IMR-90 (cell line): Measurements from ENCODE around the gene INHBE. TPM values are rescaled to one million over a fixed set of nuclear protein-coding genes. Genes with fewer than 3 reads are reported as not detected.

Source experiments
- microRNA-seq, 2 experiments: library from miRNA; stranded (forward) in 1 of 2; unstranded in 1 of 2; fragments of 10-50 nt in 1 of 2; fragments of <30 nt in 1 of 2; gene quantifications in 1 of 2; microRNA quantifications in 1 of 2; one replicate each; pipeline versions ENCODE3 to v1.1.0; 2013 to 2020; ENCODE audit not compliant: insufficient read depth in 1 of 2, insufficient read length in 1 of 2, unreplicated experiment in 1 of 2
- polyA plus RNA-seq, 3 experiments: library from polyadenylated mRNA; depleted of rRNA; stranded (reverse); fragments of >200 nt; gene quantifications; 2 replicates each; pipeline ENCODE4 v1.2.3, GENCODE V29; 2012; ENCODE audit warnings: low replicate concordance in 1 of 3
- small RNA-seq, 5 experiments: library from RNA; depleted of rRNA; stranded (forward); fragments of <200 nt; gene quantifications; one replicate each; pipeline ENCODE3, GENCODE V24; 2012
- total RNA-seq: library from RNA; depleted of rRNA; stranded (reverse); fragments of >200 nt; gene quantifications from 2 replicates; pipeline ENCODE4 v1.2.3, GENCODE V29; 2012; rRNA removed

The INHBE gene
- total and polyA plus RNA-seq, 2 of the 4 experiments (the other 2 are of a cell fraction): 0.90 to 1.7 TPM

Small RNA genes lying within 50 kb of the gene (microRNA-seq; reads per million reads assigned to microRNA genes)
- not detected for gene RNU6-879P (ENCODE audit: insufficient read depth, insufficient read length)

Small RNA genes lying within 50 kb of the gene (small RNA-seq; reads per million reads assigned to genes)
- gene RNU6-879P: 0 reads per million in 5 experiments

Other genes with a start within 250 kb of the INHBE start
- 0.36 and 0.56 TPM in 2 replicates for gene NXPH4, start 238.5 kb upstream of the INHBE start, total RNA-seq
- 3.3 and 3.8 TPM in 2 replicates for gene NXPH4, start 238.5 kb upstream of the INHBE start, polyA plus RNA-seq (2012; rRNA removed)
- gene SHMT2, start 225.6 kb upstream of the INHBE start, total RNA-seq: 225 and 266 TPM in 2 replicates
- gene SHMT2, start 225.6 kb upstream of the INHBE start, polyA plus RNA-seq (2012; rRNA removed): 302 and 364 TPM in 2 replicates
- gene STAC3, start 204.1 kb upstream of the INHBE start, total RNA-seq: under 0.01 and 0.18 TPM in 2 replicates
- 0.67 and 0.80 TPM in 2 replicates for gene STAC3, start 204.1 kb upstream of the INHBE start, polyA plus RNA-seq (2012; rRNA removed)
- 6.1 and 7.5 TPM in 2 replicates for gene R3HDM2, start 24.3 kb upstream of the INHBE start, total RNA-seq
- gene R3HDM2, start 24.3 kb upstream of the INHBE start, polyA plus RNA-seq (2012; rRNA removed): 28.4 and 30.2 TPM in 2 replicates
- not detected in 2 replicates for gene INHBC, start 20.5 kb upstream of the INHBE start, total RNA-seq
- 0.06 and 0.09 TPM in 2 replicates for gene INHBC, start 20.5 kb upstream of the INHBE start, polyA plus RNA-seq (2012; rRNA removed)
- gene GLI1, start 4.5 kb downstream of the INHBE start, total RNA-seq: 1.3 and 1.4 TPM in 2 replicates
- 3.6 and 3.8 TPM in 2 replicates for gene GLI1, start 4.5 kb downstream of the INHBE start, polyA plus RNA-seq (2012; rRNA removed)
- 0.18 and 0.28 TPM in 2 replicates for gene ARHGAP9, start 24.6 kb downstream of the INHBE start, total RNA-seq
- gene ARHGAP9, start 24.6 kb downstream of the INHBE start, polyA plus RNA-seq (2012; rRNA removed): 0.65 and 0.79 TPM in 2 replicates
- gene MARS1, start 32.8 kb downstream of the INHBE start, total RNA-seq: 127 and 156 TPM in 2 replicates
- 164 and 167 TPM in 2 replicates for gene MARS1, start 32.8 kb downstream of the INHBE start, polyA plus RNA-seq (2012; rRNA removed)
- gene DDIT3, start 65.2 kb downstream of the INHBE start, total RNA-seq: 12.2 and 19.4 TPM in 2 replicates
- gene DDIT3, start 65.2 kb downstream of the INHBE start, polyA plus RNA-seq (2012; rRNA removed): 29.8 and 54.4 TPM in 2 replicates
- gene MBD6, start 67.5 kb downstream of the INHBE start, total RNA-seq: 0.90 and 1.4 TPM in 2 replicates
- 7.9 and 9.3 TPM in 2 replicates for gene MBD6, start 67.5 kb downstream of the INHBE start, polyA plus RNA-seq (2012; rRNA removed)
- 114 and 125 TPM in 2 replicates for gene DCTN2, start 91.9 kb downstream of the INHBE start, total RNA-seq
- 107 and 130 TPM in 2 replicates for gene DCTN2, start 91.9 kb downstream of the INHBE start, polyA plus RNA-seq (2012; rRNA removed)
- under 0.01 and 0.18 TPM in 2 replicates for gene KIF5A, start 94.7 kb downstream of the INHBE start, total RNA-seq
- gene KIF5A, start 94.7 kb downstream of the INHBE start, polyA plus RNA-seq (2012; rRNA removed): 0.09 and 0.15 TPM in 2 replicates
- gene PIP4K2C, start 135.9 kb downstream of the INHBE start, total RNA-seq: 12.5 and 14.4 TPM in 2 replicates
- gene PIP4K2C, start 135.9 kb downstream of the INHBE start, polyA plus RNA-seq (2012; rRNA removed): 20.0 and 23.1 TPM in 2 replicates
- 2.8 and 2.9 TPM in 2 replicates for gene DTX3, start 149.5 kb downstream of the INHBE start, total RNA-seq
- gene DTX3, start 149.5 kb downstream of the INHBE start, polyA plus RNA-seq (2012; rRNA removed): 13.1 and 14.6 TPM in 2 replicates
- 6.3 and 7.8 TPM in 2 replicates for gene ARHGEF25, start 156.1 kb downstream of the INHBE start, total RNA-seq
- 17.1 and 17.9 TPM in 2 replicates for gene ARHGEF25, start 156.1 kb downstream of the INHBE start, polyA plus RNA-seq (2012; rRNA removed)
- 0.18 and 0.28 TPM in 2 replicates for gene B4GALNT1, start 177.9 kb downstream of the INHBE start, total RNA-seq
- 0.62 and 0.66 TPM in 2 replicates for gene B4GALNT1, start 177.9 kb downstream of the INHBE start, polyA plus RNA-seq (2012; rRNA removed)
- 159 and 182 TPM in 2 replicates for gene OS9, start 238.8 kb downstream of the INHBE start, total RNA-seq
- 188 and 272 TPM in 2 replicates for gene OS9, start 238.8 kb downstream of the INHBE start, polyA plus RNA-seq (2012; rRNA removed)